IMR-90 (cell line): ENCODE measurements around the gene SLC35F1. TPM values are rescaled to one million over a fixed set of nuclear protein-coding genes. Genes with fewer than 3 reads are reported as not detected.

ENCODE experiments used
- ATAC-seq: fragments of 200-7000 bp; cut with Tn5 transposase; 2 replicates; pipeline ENCODE4 v1.9.1; 2020; ENCODE audit warnings: low read depth, mild to moderate bottlenecking, moderate library complexity
- BruUV-seq: library from RNA; stranded (reverse); fragments of 400-500 nt; replicated peaks from 2 replicates; lab custom pipeline; 2021; lab: Mats Ljungman, UMichigan
- CTCF ChIA-PET: fragments of 300-600 bp; formaldehyde crosslinking; extraction: SDS; loops from one replicate; lab custom pipeline; 2021; ENCODE audit warnings: antibody characterized with exemption; lab: Yijun Ruan, JAX
- POLR2A ChIA-PET: fragments of 300-600 bp; sonication (Branson Sonifier 250); formaldehyde crosslinking; loops from one replicate; lab custom pipeline; 2022; ENCODE audit warnings: antibody characterized with exemption; ENCODE audit not compliant: unreplicated experiment; lab: Charles Lee
- DNase-seq: peaks from one replicate; pipeline ENCODE4 v3.0.0; 2013
- H2AFZ ChIP-seq: replicated peaks from 2 replicates; pipeline ENCODE3; 2013; ENCODE audit warnings: low read length, mild to moderate bottlenecking; ENCODE audit not compliant: poor library complexity
- H2AK5ac ChIP-seq: 2 replicates; pipeline ENCODE4 v1.6.1; 2013; ENCODE audit warnings: low read depth, low read length, inconsistent platforms
- H2AK9ac ChIP-seq: replicated peaks from 2 replicates; pipeline ENCODE3; 2013; ENCODE audit warnings: mild to moderate bottlenecking, low read depth, low read length, moderate library complexity; ENCODE audit not compliant: poor library complexity
- H2BK120ac ChIP-seq: 2 replicates; pipeline ENCODE4 v1.6.1; 2013; ENCODE audit warnings: low read depth, low read length, inconsistent platforms
- H2BK15ac ChIP-seq: 3 replicates; pipeline ENCODE4 v1.6.1; 2013; ENCODE audit warnings: low read depth, low read length, inconsistent platforms
- H2BK20ac ChIP-seq: 2 replicates; pipeline ENCODE4 v1.6.1; 2013; ENCODE audit warnings: low read depth, mild to moderate bottlenecking, inconsistent platforms, low read length, moderate library complexity
- H2BK5ac ChIP-seq: 2 replicates; pipeline ENCODE4 v1.6.1; 2013; ENCODE audit warnings: mild to moderate bottlenecking, low read depth, low read length, inconsistent platforms; ENCODE audit not compliant: poor library complexity, severe bottlenecking
- H3K14ac ChIP-seq: replicated peaks from 2 replicates; pipeline ENCODE4 v1.6.1; 2013; ENCODE audit warnings: low read depth, low read length, inconsistent platforms
- H3K18ac ChIP-seq: 2 replicates; pipeline ENCODE4 v1.6.1; 2013; ENCODE audit warnings: low read depth, low read length, control low read depth
- H3K23ac ChIP-seq: 2 replicates; pipeline ENCODE4 v1.6.1; 2013; ENCODE audit warnings: low read depth, low read length, inconsistent platforms
- H3K27ac ChIP-seq: 2 replicates; pipeline ENCODE4 v1.5.1; 2013; ENCODE audit warnings: mild to moderate bottlenecking, control low read depth, low read length; ENCODE audit not compliant: insufficient read depth
- H3K27me3 ChIP-seq: 2 replicates; pipeline ENCODE4 v1.6.1; 2013; ENCODE audit warnings: low read length; ENCODE audit not compliant: control insufficient read depth, insufficient read depth
- H3K36me3 ChIP-seq: 2 replicates; pipeline ENCODE4 v1.6.1; 2013; ENCODE audit warnings: low read length, mixed read lengths; ENCODE audit not compliant: control insufficient read depth, insufficient read depth
- H3K4ac ChIP-seq: 2 replicates; pipeline ENCODE4 v1.6.1; 2013; ENCODE audit warnings: low read depth, low read length, inconsistent platforms
- H3K4me1 ChIP-seq: 2 replicates; pipeline ENCODE4 v1.6.1; 2013; ENCODE audit warnings: low read length, mixed read lengths; ENCODE audit not compliant: control insufficient read depth, insufficient read depth
- H3K4me2 ChIP-seq: 2 replicates; pipeline ENCODE4 v1.6.1; 2013; ENCODE audit warnings: low read depth, mild to moderate bottlenecking, control low read depth, low read length, moderate library complexity
- H3K4me3 ChIP-seq: 2 replicates; pipeline ENCODE4 v1.5.1; 2013; ENCODE audit warnings: low read depth, mild to moderate bottlenecking, control low read depth, low read length, moderate library complexity; ENCODE audit not compliant: insufficient read depth
- H3K56ac ChIP-seq: 2 replicates; pipeline ENCODE4 v1.6.1; 2013; ENCODE audit warnings: low read length, inconsistent platforms; ENCODE audit not compliant: insufficient read depth; ENCODE audit errors: extremely low read depth
- H3K79me1 ChIP-seq, 2 experiments: 2 replicates each; pipeline ENCODE4 v1.6.1; 2013; ENCODE audit warnings: low read length in 2 of 2, inconsistent platforms in 1 of 2, low read depth in 1 of 2
- H3K9ac ChIP-seq: 2 replicates; pipeline ENCODE4 v1.6.1; 2013; ENCODE audit warnings: low read depth, low read length, control low read depth
- H3K9me1 ChIP-seq: 2 replicates; pipeline ENCODE4 v1.6.1; 2013; ENCODE audit warnings: low read length, inconsistent platforms; ENCODE audit not compliant: insufficient read depth
- H3K9me3 ChIP-seq: 2 replicates; pipeline ENCODE4 v1.6.1; 2013; ENCODE audit warnings: low read length; ENCODE audit not compliant: control insufficient read depth, insufficient read depth
- H4K20me1 ChIP-seq: 2 replicates; pipeline ENCODE4 v1.6.1; 2013; ENCODE audit warnings: low read length, inconsistent platforms; ENCODE audit not compliant: insufficient read depth
- H4K5ac ChIP-seq: 2 replicates; pipeline ENCODE4 v1.6.1; 2013; ENCODE audit warnings: mild to moderate bottlenecking, low read depth, low read length, control low read depth
- H4K8ac ChIP-seq, 2 experiments: 2 replicates each; pipeline ENCODE4 v1.6.1; 2013; ENCODE audit warnings: low read depth in 2 of 2, low read length in 2 of 2, control low read depth in 1 of 2, inconsistent platforms in 1 of 2
- H4K91ac ChIP-seq: 2 replicates; pipeline ENCODE4 v1.6.1; 2013; ENCODE audit warnings: low read depth, low read length, inconsistent platforms; ENCODE audit not compliant: insufficient read depth
- BHLHE40 ChIP-seq: fragments of 150-350 bp; IDR thresholded peaks from 2 replicates; pipeline ENCODE4 v1.6.1; 2016; ENCODE audit warnings: mild to moderate bottlenecking, low read depth, low read length
- CEBPB ChIP-seq: IDR thresholded peaks from 2 replicates; pipeline ENCODE4 v1.6.1; 2012; ENCODE audit warnings: low read depth, low read length, improper control_type of control experiment
- CHD1 ChIP-seq: IDR thresholded peaks from 2 replicates; pipeline ENCODE4 v1.6.1; 2012; ENCODE audit warnings: low read depth, low read length, improper control_type of control experiment
- FOS ChIP-seq: fragments of 150-350 bp; IDR thresholded peaks from 2 replicates; pipeline ENCODE4 v1.6.1; 2016; ENCODE audit warnings: low read depth, low read length
- MAFK ChIP-seq: IDR thresholded peaks from 2 replicates; pipeline ENCODE4 v1.6.1; 2012; ENCODE audit warnings: low read depth, low read length, improper control_type of control experiment
- MAZ ChIP-seq: IDR thresholded peaks from 2 replicates; pipeline ENCODE4 v1.6.1; 2012; ENCODE audit warnings: low read depth, mild to moderate bottlenecking, low read length, improper control_type of control experiment, moderate library complexity, borderline replicate concordance
- MXI1 ChIP-seq: IDR thresholded peaks from 2 replicates; pipeline ENCODE4 v1.6.1; 2012; ENCODE audit warnings: low read depth, mild to moderate bottlenecking, low read length, moderate library complexity, borderline replicate concordance
- POLR2A ChIP-seq: IDR thresholded peaks from 2 replicates; pipeline ENCODE4 v1.6.1; 2012; ENCODE audit warnings: mild to moderate bottlenecking, low read depth, low read length
- RAD21 ChIP-seq: IDR thresholded peaks from 2 replicates; pipeline ENCODE4 v1.6.1; 2012; ENCODE audit warnings: low read length, improper control_type of control experiment
- RFX5 ChIP-seq: IDR thresholded peaks from 2 replicates; pipeline ENCODE4 v1.8.0; 2012; ENCODE audit warnings: low read depth, mild to moderate bottlenecking, low read length, moderate library complexity
- SMC3 ChIP-seq: fragments of 150-350 bp; IDR thresholded peaks from 2 replicates; pipeline ENCODE4 v1.6.1; 2016; ENCODE audit warnings: low read depth, mild to moderate bottlenecking, antibody characterized with exemption, low read length, moderate library complexity
- WGBS, 2 experiments: methylation state at CpG; one replicate each; pipeline versions ENCODE4 v1.1.5 to v1.1.7; 2013; ENCODE audit warnings: missing lambda C conversion rate in 2 of 2; ENCODE audit not compliant: insufficient read length in 1 of 2; ENCODE audit errors: extremely low coverage in 2 of 2; 5-methylcytosine and 5-hydroxymethylcytosine counted together
- dilution Hi-C: fragments of 300-500 bp; cut with HindIII; formaldehyde crosslinking; loops from one replicate; pipeline ENCODE4 v1.14.3; 2018; ENCODE audit warnings: low sequenced_read_pairs; ENCODE audit not compliant: unreplicated experiment
- in situ Hi-C: fragments of 300-500 bp; cut with MboI; formaldehyde crosslinking; loops from 3 replicates; pipeline ENCODE4 v1.14.3; 2019; ENCODE audit warnings: low sequenced_read_pairs, inconsistent platforms, mixed read lengths
- intact Hi-C: fragments of 100-400 bp; cut with micrococcal nuclease; formaldehyde crosslinking; loops from 2 replicates; pipeline ENCODE4 v1.10.0; 2022
- polyA plus RNA-seq, 3 experiments: library from polyadenylated mRNA; depleted of rRNA; stranded (reverse); fragments of >200 nt; gene quantifications; 2 replicates each; pipeline ENCODE4 v1.2.3, GENCODE V29; 2012; ENCODE audit warnings: low replicate concordance in 1 of 3
- total RNA-seq: library from RNA; depleted of rRNA; stranded (reverse); fragments of >200 nt; gene quantifications from 2 replicates; pipeline ENCODE4 v1.2.3, GENCODE V29; 2012
- TF ChIP-seq, protein P1 (sequence below): conservative IDR thresholded peaks from 2 replicates; pipeline ENCODE4 v1.5.1; 2012; ENCODE audit warnings: mild to moderate bottlenecking, low read depth, low read length, improper control_type of control experiment
- TF ChIP-seq, protein P2 (sequence below): fragments of 150-350 bp; IDR thresholded peaks from 2 replicates; pipeline ENCODE4 v1.6.1; 2016; ENCODE audit warnings: low read depth, mild to moderate bottlenecking, low read length, moderate library complexity, borderline replicate concordance
- TF ChIP-seq, protein P3 (sequence below): fragments of 150-350 bp; IDR thresholded peaks from 2 replicates; pipeline ENCODE4 v1.6.1; 2017; ENCODE audit warnings: mild to moderate bottlenecking, antibody characterized with exemption, low read length, low read depth

The SLC35F1 gene
- total and polyA plus RNA-seq, 2 of the 4 experiments (the other 2 are of a cell fraction) = not detected

DNA sequence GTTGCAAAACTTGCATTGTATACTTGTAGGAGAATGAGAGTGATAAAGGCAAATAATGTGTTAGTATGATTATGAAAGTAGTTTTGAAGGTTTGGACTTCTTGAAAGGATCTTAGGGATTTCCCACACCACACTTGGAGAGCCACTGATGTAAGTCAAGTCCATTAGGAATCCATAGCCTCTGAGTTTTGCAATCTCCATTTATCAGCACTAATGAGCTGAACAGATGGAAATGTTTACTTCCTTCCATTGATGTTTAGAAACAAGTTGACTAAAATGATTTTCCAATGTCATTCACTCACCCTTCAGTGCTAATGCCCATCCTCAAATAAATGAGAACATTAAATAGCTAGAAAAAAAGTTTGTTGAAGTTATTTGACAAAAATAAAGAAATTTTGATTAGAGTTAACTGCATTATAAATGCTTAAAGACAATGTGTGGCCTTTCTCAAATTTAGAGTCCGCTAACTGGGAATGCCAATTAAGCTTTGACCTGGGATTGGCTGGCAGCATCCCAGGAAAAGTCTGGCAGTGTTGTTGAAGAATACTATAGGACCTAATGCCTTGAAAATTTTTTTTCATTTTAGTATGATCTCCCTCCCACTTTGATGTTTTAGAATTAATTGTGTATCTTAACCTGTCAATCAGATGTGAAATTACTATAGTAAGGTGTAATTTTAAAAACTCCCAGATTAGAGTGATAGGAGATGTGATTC is 68.0 kb downstream of the SLC35F1 start:
- no peak overlapping the region for H2BK15ac ChIP-seq
- no peak overlapping the region for H3K23ac ChIP-seq
- no peak overlapping the region for H4K5ac ChIP-seq
- no peak overlapping the region for H4K91ac ChIP-seq
- no peaks in the 10 kb centered on the region for H3K27me3 ChIP-seq
- in situ Hi-C loops = no loop called here
- ChIA-PET POLR2A (no interaction called here), CTCF (interaction anchor here (0.8 to 2.6 kb wide), 5 partner anchors 10 to 295 kb away, joined by 3 to 14 read pairs (median 4); no protein-coding TSS in a partner anchor)
- no peak overlapping the region for H3K4ac ChIP-seq
- H3K14ac ChIP-seq = no peak overlapping the region
- intact Hi-C loops = no loop called here
- H3K36me3 ChIP-seq = no peaks in the 10 kb centered on the region
- TF ChIP-seq FOS = no peak
- no peak for TF ChIP-seq SMC3
- no peak for TF ChIP-seq MAFK
- no peak for TF ChIP-seq CEBPB
- TF ChIP-seq, protein P1, sequence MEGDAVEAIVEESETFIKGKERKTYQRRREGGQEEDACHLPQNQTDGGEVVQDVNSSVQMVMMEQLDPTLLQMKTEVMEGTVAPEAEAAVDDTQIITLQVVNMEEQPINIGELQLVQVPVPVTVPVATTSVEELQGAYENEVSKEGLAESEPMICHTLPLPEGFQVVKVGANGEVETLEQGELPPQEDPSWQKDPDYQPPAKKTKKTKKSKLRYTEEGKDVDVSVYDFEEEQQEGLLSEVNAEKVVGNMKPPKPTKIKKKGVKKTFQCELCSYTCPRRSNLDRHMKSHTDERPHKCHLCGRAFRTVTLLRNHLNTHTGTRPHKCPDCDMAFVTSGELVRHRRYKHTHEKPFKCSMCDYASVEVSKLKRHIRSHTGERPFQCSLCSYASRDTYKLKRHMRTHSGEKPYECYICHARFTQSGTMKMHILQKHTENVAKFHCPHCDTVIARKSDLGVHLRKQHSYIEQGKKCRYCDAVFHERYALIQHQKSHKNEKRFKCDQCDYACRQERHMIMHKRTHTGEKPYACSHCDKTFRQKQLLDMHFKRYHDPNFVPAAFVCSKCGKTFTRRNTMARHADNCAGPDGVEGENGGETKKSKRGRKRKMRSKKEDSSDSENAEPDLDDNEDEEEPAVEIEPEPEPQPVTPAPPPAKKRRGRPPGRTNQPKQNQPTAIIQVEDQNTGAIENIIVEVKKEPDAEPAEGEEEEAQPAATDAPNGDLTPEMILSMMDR = no peak
- TF ChIP-seq, protein P2, sequence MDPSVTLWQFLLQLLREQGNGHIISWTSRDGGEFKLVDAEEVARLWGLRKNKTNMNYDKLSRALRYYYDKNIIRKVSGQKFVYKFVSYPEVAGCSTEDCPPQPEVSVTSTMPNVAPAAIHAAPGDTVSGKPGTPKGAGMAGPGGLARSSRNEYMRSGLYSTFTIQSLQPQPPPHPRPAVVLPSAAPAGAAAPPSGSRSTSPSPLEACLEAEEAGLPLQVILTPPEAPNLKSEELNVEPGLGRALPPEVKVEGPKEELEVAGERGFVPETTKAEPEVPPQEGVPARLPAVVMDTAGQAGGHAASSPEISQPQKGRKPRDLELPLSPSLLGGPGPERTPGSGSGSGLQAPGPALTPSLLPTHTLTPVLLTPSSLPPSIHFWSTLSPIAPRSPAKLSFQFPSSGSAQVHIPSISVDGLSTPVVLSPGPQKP = no peak
- no peak for TF ChIP-seq MAZ
- no peak for TF ChIP-seq RFX5
- TF ChIP-seq RAD21 = no peak
- no peak for TF ChIP-seq BHLHE40
- TF ChIP-seq POLR2A = no peak
- TF ChIP-seq, protein P3, sequence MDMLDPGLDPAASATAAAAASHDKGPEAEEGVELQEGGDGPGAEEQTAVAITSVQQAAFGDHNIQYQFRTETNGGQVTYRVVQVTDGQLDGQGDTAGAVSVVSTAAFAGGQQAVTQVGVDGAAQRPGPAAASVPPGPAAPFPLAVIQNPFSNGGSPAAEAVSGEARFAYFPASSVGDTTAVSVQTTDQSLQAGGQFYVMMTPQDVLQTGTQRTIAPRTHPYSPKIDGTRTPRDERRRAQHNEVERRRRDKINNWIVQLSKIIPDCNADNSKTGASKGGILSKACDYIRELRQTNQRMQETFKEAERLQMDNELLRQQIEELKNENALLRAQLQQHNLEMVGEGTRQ = no peak
- no peak for TF ChIP-seq CHD1
- TF ChIP-seq MXI1 = no peak
- no peak for ATAC-seq
- H3K4me3 ChIP-seq = no peak overlapping the region
- H3K4me2 ChIP-seq = no peak overlapping the region
- no peak overlapping the region for H2AK9ac ChIP-seq
- WGBS, 2 experiments = no CpG with 5 or more reads among the region's 1 CpG
- H2AK5ac ChIP-seq = no peak overlapping the region
- H3K79me1 ChIP-seq = no peaks in the 10 kb centered on the region
- no peaks in the 10 kb centered on the region for H4K20me1 ChIP-seq
- no peak overlapping the region for H2AFZ ChIP-seq
- no peak overlapping the region for H3K27ac ChIP-seq
- H3K9me1 ChIP-seq = no peaks in the 10 kb centered on the region
- DNase-seq = no peak
- no peak overlapping the region for H3K18ac ChIP-seq
- dilution Hi-C loops = no loop called here
- H4K8ac ChIP-seq = no peak overlapping the region
- no peak overlapping the region for H3K56ac ChIP-seq
- no peak overlapping the region for H3K9ac ChIP-seq
- BruUV-seq = no TSS peak
- H2BK20ac ChIP-seq = no peak overlapping the region
- no peaks in the 10 kb centered on the region for H3K9me3 ChIP-seq
- H2BK5ac ChIP-seq = no peak overlapping the region
- H3K4me1 ChIP-seq = no peaks in the 10 kb centered on the region
- no peak overlapping the region for H2BK120ac ChIP-seq
